H9 (cell line): ENCODE data around the gene PYGB. TPM values are rescaled to one million over a fixed set of nuclear protein-coding genes. Genes with fewer than 3 reads are reported as not detected.

Experiments used
- DNase-seq: peaks from one replicate; pipeline ENCODE4 v3.0.0-alpha.2; 2017
- H2AFZ ChIP-seq: one replicate; pipeline ENCODE4 v1.6.1; 2013; ENCODE audit warnings: mild to moderate bottlenecking, low read length, control low read depth, moderate library complexity
- H2AK5ac ChIP-seq: 2 replicates; pipeline ENCODE4 v1.6.1; 2013; ENCODE audit warnings: low read length, control low read depth, mixed read lengths; ENCODE audit not compliant: insufficient read length
- H2BK120ac ChIP-seq: one replicate; pipeline ENCODE4 v1.6.1; 2013; ENCODE audit warnings: low read depth, mild to moderate bottlenecking, low read length, control low read depth, inconsistent platforms; ENCODE audit not compliant: poor library complexity, severe bottlenecking
- H2BK12ac ChIP-seq: 2 replicates; pipeline ENCODE4 v1.6.1; 2013; ENCODE audit warnings: low read length, control low read depth, mixed read lengths, low read depth; ENCODE audit not compliant: insufficient read length
- H2BK15ac ChIP-seq: 2 replicates; pipeline ENCODE4 v1.6.1; 2013; ENCODE audit warnings: low read depth, low read length, control low read depth
- H2BK20ac ChIP-seq: one replicate; pipeline ENCODE4 v1.6.1; 2013; ENCODE audit warnings: low read depth, mild to moderate bottlenecking, low read length, control low read depth, inconsistent platforms; ENCODE audit not compliant: poor library complexity, severe bottlenecking
- H2BK5ac ChIP-seq: 2 replicates; pipeline ENCODE4 v1.6.1; 2013; ENCODE audit warnings: low read length, control low read depth, mixed read lengths; ENCODE audit not compliant: insufficient read length
- H3K14ac ChIP-seq: 2 replicates; pipeline ENCODE4 v1.6.1; 2013; ENCODE audit warnings: low read length, control low read depth; ENCODE audit not compliant: insufficient read depth
- H3K18ac ChIP-seq: 2 replicates; pipeline ENCODE4 v1.6.1; 2013; ENCODE audit warnings: low read depth, mild to moderate bottlenecking, mixed read lengths, low read length, control low read depth; ENCODE audit not compliant: insufficient read length
- H3K23ac ChIP-seq: 2 replicates; pipeline ENCODE4 v1.6.1; 2013; ENCODE audit warnings: low read length, control low read depth, mixed read lengths, low read depth; ENCODE audit not compliant: insufficient read length
- H3K23me2 ChIP-seq: 2 replicates; pipeline ENCODE4 v1.6.1; 2013; ENCODE audit warnings: low read depth, mild to moderate bottlenecking, mixed read lengths, low read length, control low read depth; ENCODE audit not compliant: insufficient read length, poor library complexity, severe bottlenecking
- H3K27ac ChIP-seq: 2 replicates; pipeline ENCODE4 v1.5.1; 2013; ENCODE audit warnings: low read length, control low read depth, mixed read lengths, low read depth; ENCODE audit not compliant: insufficient read length
- H3K27me3 ChIP-seq: 2 replicates; pipeline ENCODE4 v1.6.1; 2013; ENCODE audit warnings: low read length, control low read depth, inconsistent platforms; ENCODE audit not compliant: insufficient read depth
- H3K4ac ChIP-seq: 2 replicates; pipeline ENCODE4 v1.6.1; 2013; ENCODE audit warnings: low read depth, mild to moderate bottlenecking, control low read depth, inconsistent platforms, low read length, moderate library complexity
- H3K4me1 ChIP-seq: 2 replicates; pipeline ENCODE4 v1.6.1; 2013; ENCODE audit warnings: low read length, control low read depth, inconsistent platforms; ENCODE audit not compliant: insufficient read depth
- H3K4me2 ChIP-seq: 2 replicates; pipeline ENCODE4 v1.6.1; 2013; ENCODE audit warnings: low read length, control low read depth, mixed read lengths; ENCODE audit not compliant: insufficient read length, insufficient read depth
- H3K56ac ChIP-seq: 2 replicates; pipeline ENCODE4 v1.6.1; 2013; ENCODE audit warnings: low read depth, mild to moderate bottlenecking, mixed read lengths, low read length, control low read depth; ENCODE audit not compliant: insufficient read length
- H3K79me1 ChIP-seq: 2 replicates; pipeline ENCODE4 v1.6.1; 2013; ENCODE audit warnings: low read depth, mild to moderate bottlenecking, moderate library complexity, low read length, control low read depth, inconsistent platforms; ENCODE audit not compliant: insufficient read depth, poor library complexity, severe bottlenecking
- H3K79me2 ChIP-seq: 2 replicates; pipeline ENCODE4 v1.6.1; 2013; ENCODE audit warnings: low read length, control low read depth, inconsistent platforms; ENCODE audit not compliant: insufficient read depth
- H3K9ac ChIP-seq: 2 replicates; pipeline ENCODE4 v1.6.1; 2013; ENCODE audit warnings: low read length, control low read depth, mixed read lengths; ENCODE audit not compliant: insufficient read length; ENCODE audit errors: extremely low read depth
- H3K9me3 ChIP-seq: one replicate; pipeline ENCODE4 v1.6.1; 2013; ENCODE audit warnings: low read depth, low read length, inconsistent platforms; ENCODE audit not compliant: control insufficient read depth
- H3T11ph ChIP-seq: one replicate; pipeline ENCODE4 v1.6.1; 2013; ENCODE audit warnings: mild to moderate bottlenecking, low read length, control low read depth, inconsistent platforms
- H4K20me1 ChIP-seq: one replicate; pipeline ENCODE4 v1.6.1; 2013; ENCODE audit not compliant: control insufficient read depth, insufficient read length, insufficient read depth
- H4K5ac ChIP-seq: 2 replicates; pipeline ENCODE4 v1.6.1; 2013; ENCODE audit warnings: low read depth, mild to moderate bottlenecking, mixed read lengths, low read length, control low read depth; ENCODE audit not compliant: insufficient read length
- H4K8ac ChIP-seq: replicated peaks from 2 replicates; pipeline ENCODE4 v1.6.1; 2013; ENCODE audit warnings: low read length, control low read depth, mixed read lengths, low read depth; ENCODE audit not compliant: insufficient read length
- H4K91ac ChIP-seq: 2 replicates; pipeline ENCODE4 v1.6.1; 2013; ENCODE audit warnings: low read depth, mild to moderate bottlenecking, moderate library complexity, mixed read lengths, low read length, control low read depth; ENCODE audit not compliant: insufficient read length
- H3K27ac Mint-ChIP-seq, 3 experiments: 2 replicates in 2 of 3; 3 replicates in 1 of 3; pipeline ENCODE4 v1.8.0; 2020 to 2021; ENCODE audit warnings: mixed read lengths in 3 of 3, mild to moderate bottlenecking in 1 of 3, moderate library complexity in 1 of 3
- H3K27me3 Mint-ChIP-seq: 2 replicates; pipeline ENCODE4 v1.8.0; 2021; ENCODE audit warnings: low read depth, mild to moderate bottlenecking, moderate library complexity, mixed read lengths
- H3K36me3 Mint-ChIP-seq, 3 experiments: 2 replicates in 2 of 3; 3 replicates in 1 of 3; pipeline ENCODE4 v1.8.0; 2020 to 2021; ENCODE audit warnings: low read depth in 3 of 3, mixed read lengths in 3 of 3; ENCODE audit not compliant: insufficient read depth in 1 of 3
- H3K4me1 Mint-ChIP-seq, 2 experiments: 2 replicates each; pipeline ENCODE4 v1.8.0; 2020; ENCODE audit warnings: mixed read lengths in 2 of 2
- H3K4me3 Mint-ChIP-seq, 2 experiments: 2 replicates in 1 of 2; 3 replicates in 1 of 2; pipeline ENCODE4 v1.8.0; 2020 to 2021; ENCODE audit warnings: mild to moderate bottlenecking in 2 of 2, mixed read lengths in 2 of 2, moderate library complexity in 1 of 2
- H3K9me3 Mint-ChIP-seq, 2 experiments: 2 replicates in 1 of 2; 3 replicates in 1 of 2; pipeline ENCODE4 v1.8.0; 2020; ENCODE audit warnings: mild to moderate bottlenecking in 2 of 2, mixed read lengths in 2 of 2, moderate library complexity in 1 of 2
- CTCF ChIP-seq: fragments of 200-600 bp; sonication (generic); conservative IDR thresholded peaks from 3 replicates; pipeline ENCODE4 v1.8.0; 2021; ENCODE audit warnings: antibody characterized with exemption, mild to moderate bottlenecking
- WGBS: extraction: QIAGEN DNeasy Blood & Tissue Kit; methylation state at CpG from one replicate; pipeline ENCODE4 v1.1.7; 2013; ENCODE audit warnings: missing lambda C conversion rate, low lambda C conversion rate, mixed read lengths; ENCODE audit not compliant: insufficient read length; ENCODE audit errors: extremely low coverage; 5-methylcytosine and 5-hydroxymethylcytosine counted together
- total RNA-seq: library from RNA; stranded (reverse); gene quantifications from 2 replicates; pipeline ENCODE4 v1.2.1, GENCODE V29; 2021

The PYGB gene
- total RNA-seq, 1 experiment from 2014 or later = 46.9 TPM

GRCh38 chr20:25274891-25275812 lies 27.3 kb downstream of the PYGB start:
- Histone ChIP-seq H2AK5ac (no peak overlapping the region), H4K8ac (no peak overlapping the region), H3K23ac (no peak overlapping the region), H2BK12ac (no peak overlapping the region), H3K27ac (no peak overlapping the region), H3K9ac (no peak overlapping the region), H3K4ac (no peak overlapping the region), H3K79me2 (no peaks in the 10 kb centered on the region), H4K91ac (no peak overlapping the region), H3K23me2 (no peaks in the 10 kb centered on the region), H3K18ac (no peak overlapping the region), H4K5ac (no peak overlapping the region), H3K4me1 (no peaks in the 10 kb centered on the region), H3K79me1 (no peaks in the 10 kb centered on the region), H4K20me1 (no peaks in the 10 kb centered on the region), H2BK5ac (no peak overlapping the region), H3T11ph (no peak overlapping the region), H2BK20ac (no peak overlapping the region), H2AFZ (no peak overlapping the region), H2BK15ac (no peak overlapping the region), H3K9me3 (no peaks in the 10 kb centered on the region), H2BK120ac (no peak overlapping the region), H3K14ac (no peak overlapping the region), H3K56ac (no peak overlapping the region), H3K27me3 (no peaks in the 10 kb centered on the region), H3K4me2 (no peak overlapping the region)
- DNase-seq = no peak
- Mint-ChIP-seq H3K36me3 (peaks cover 22 to 80% (median 40%) of the 10 kb centered on the region in 3 experiments; a peak in 6 of 7 replicates), H3K9me3 (no peaks in the 10 kb centered on the region; a peak in 1 of 5 replicates), H3K4me1 (no peaks in the 10 kb centered on the region), H3K27ac (peak overlapping the region in 2 of 3 experiments; percentile 46 to 85; a peak in 4 of 7 replicates), H3K27me3 (no peaks in the 10 kb centered on the region), H3K4me3 (no peak overlapping the region; a peak in 1 of 5 replicates)
- WGBS = no CpG with 5 or more reads among the region's 32 CpGs
- no peak for TF ChIP-seq CTCF
